Mucosa of rectum (tissue), 2 donors: ENCODE results near the gene FBLN7.

Experiments
- H3K27ac ChIP-seq, 2 donors: one replicate each; pipeline ENCODE4 v1.7.0; 2013; ENCODE audit warnings: inconsistent platforms in 2 of 2, low read depth in 2 of 2, low read length in 2 of 2
- H3K27me3 ChIP-seq, 2 donors: one replicate each; pipeline ENCODE4 v1.7.0; 2013; ENCODE audit warnings: low read length in 2 of 2; ENCODE audit not compliant: control insufficient read depth in 2 of 2, insufficient read depth in 2 of 2
- H3K36me3 ChIP-seq, 2 donors: one replicate each; pipeline ENCODE4 v1.7.0; 2013; ENCODE audit warnings: low read length in 2 of 2; ENCODE audit not compliant: control insufficient read depth in 2 of 2, insufficient read depth in 2 of 2
- H3K4me1 ChIP-seq, 2 donors: one replicate each; pipeline ENCODE4 v1.7.0; 2013; ENCODE audit warnings: low read length in 2 of 2, mild to moderate bottlenecking in 1 of 2; ENCODE audit not compliant: control insufficient read depth in 2 of 2, insufficient read depth in 2 of 2
- H3K4me3 ChIP-seq, 2 donors: one replicate each; pipeline ENCODE4 v1.7.0; 2013; ENCODE audit warnings: low read length in 2 of 2
- H3K9ac ChIP-seq, 2 donors: one replicate each; pipeline ENCODE4 v1.7.0; 2013; ENCODE audit warnings: low read length in 2 of 2, low read depth in 1 of 2, mild to moderate bottlenecking in 1 of 2
- H3K9me3 ChIP-seq, 2 donors: one replicate each; pipeline ENCODE4 v1.7.0; 2013; ENCODE audit warnings: low read length in 2 of 2; ENCODE audit not compliant: control insufficient read depth in 2 of 2
- donor health status: healthy.
- donor health status: Normal muscosa, but diverticular disease.

The FBLN7 gene

GRCh38 chr2:112150851-112151250 lies 12.7 kb downstream of the FBLN7 start:
- Histone ChIP-seq H3K27ac (no peak overlapping the region), H3K36me3 (no peaks in the 10 kb centered on the region)

GRCh38 chr2:112151271-112151670 lies 13.1 kb downstream of the FBLN7 start:
- no peaks in the 10 kb centered on the region for H3K9me3 ChIP-seq
- H3K4me1 ChIP-seq = no peaks in the 10 kb centered on the region
- no peaks in the 10 kb centered on the region for H3K36me3 ChIP-seq
- H3K27ac ChIP-seq = no peak overlapping the region
- no peak overlapping the region for H3K9ac ChIP-seq
- H3K27me3 ChIP-seq = no peaks in the 10 kb centered on the region
- no peak overlapping the region for H3K4me3 ChIP-seq

More at GRCh38 chr2:112150851-112151250, 12.7 kb downstream of the FBLN7 start:
- Histone ChIP-seq H3K4me3 (no peak overlapping the region), H3K9me3 (no peaks in the 10 kb centered on the region), H3K9ac (no peak overlapping the region), H3K27me3 (no peaks in the 10 kb centered on the region), H3K4me1 (no peaks in the 10 kb centered on the region)

GRCh38 chr2:112151701-112152440 lies 13.7 kb downstream of the FBLN7 start:
- Histone ChIP-seq H3K36me3 (no peaks in the 10 kb centered on the region), H3K4me3 (no peak overlapping the region), H3K27me3 (no peaks in the 10 kb centered on the region), H3K9ac (no peak overlapping the region), H3K9me3 (no peaks in the 10 kb centered on the region), H3K4me1 (no peaks in the 10 kb centered on the region), H3K27ac (no peak overlapping the region)

- Histone ChIP-seq H3K27ac (no peak overlapping the region), H3K27me3 (no peaks in the 10 kb centered on the region)
Measured at GRCh38 chr2:112152476-112153178, 14.4 kb downstream of the FBLN7 start.

GRCh38 chr2:112153179-112153490 lies 14.9 kb downstream of the FBLN7 start:
- no peaks in the 10 kb centered on the region for H3K4me1 ChIP-seq
- H3K4me3 ChIP-seq = no peak overlapping the region
- no peaks in the 10 kb centered on the region for H3K9me3 ChIP-seq
- H3K36me3 ChIP-seq = no peaks in the 10 kb centered on the region
- no peak overlapping the region for H3K9ac ChIP-seq
- H3K27ac ChIP-seq = no peak overlapping the region
- no peaks in the 10 kb centered on the region for H3K27me3 ChIP-seq

More at GRCh38 chr2:112152476-112153178, 14.4 kb downstream of the FBLN7 start:
- Histone ChIP-seq H3K4me1 (no peaks in the 10 kb centered on the region), H3K9ac (no peak overlapping the region), H3K9me3 (no peaks in the 10 kb centered on the region), H3K36me3 (no peaks in the 10 kb centered on the region), H3K4me3 (no peak overlapping the region)

- Histone ChIP-seq H3K4me3 (no peak overlapping the region), H3K27me3 (no peaks in the 10 kb centered on the region), H3K27ac (no peak overlapping the region), H3K4me1 (no peaks in the 10 kb centered on the region), H3K9ac (no peak overlapping the region), H3K9me3 (no peaks in the 10 kb centered on the region), H3K36me3 (no peaks in the 10 kb centered on the region)
Measured at GRCh38 chr2:112153501-112153900, 15.3 kb downstream of the FBLN7 start.

- H3K27me3 ChIP-seq = no peaks in the 10 kb centered on the region
- no peaks in the 10 kb centered on the region for H3K4me1 ChIP-seq
- no peak overlapping the region for H3K4me3 ChIP-seq
- H3K27ac ChIP-seq = no peak overlapping the region
- no peak overlapping the region for H3K9ac ChIP-seq
- H3K9me3 ChIP-seq = no peaks in the 10 kb centered on the region
- H3K36me3 ChIP-seq = no peaks in the 10 kb centered on the region
Measured at GRCh38 chr2:112154246-112155117, 16.3 kb downstream of the FBLN7 start.

GRCh38 chr2:112155331-112156151 lies 17.4 kb downstream of the FBLN7 start:
- Histone ChIP-seq H3K27ac (peak overlapping the region in 1 of 2 donors; percentile 9), H3K9me3 (no peaks in the 10 kb centered on the region), H3K4me3 (no peak overlapping the region), H3K36me3 (no peaks in the 10 kb centered on the region), H3K27me3 (no peaks in the 10 kb centered on the region), H3K9ac (no peak overlapping the region), H3K4me1 (no peaks in the 10 kb centered on the region)

GRCh38 chr2:112156152-112156986 lies 18.2 kb downstream of the FBLN7 start:
- no peak overlapping the region for H3K27ac ChIP-seq

More at GRCh38 chr2:112156152-112156986, 18.2 kb downstream of the FBLN7 start:
- Histone ChIP-seq H3K36me3 (no peaks in the 10 kb centered on the region), H3K27me3 (no peaks in the 10 kb centered on the region), H3K9ac (no peak overlapping the region), H3K4me1 (no peaks in the 10 kb centered on the region), H3K9me3 (no peaks in the 10 kb centered on the region), H3K4me3 (no peak overlapping the region)
